Anterior cingulate cortex (tissue), 58 donors: Measurements from ENCODE around the gene TEX11.
"Not testable (repeated sequence)": the region's sequence is repeated elsewhere in the genome, so short reads cannot be mapped to it uniquely, and the experiment has no call there.

Experiments
- DNase-seq, 58 donors: peaks; one replicate each; lab custom pipeline; 2025; lab: John Stamatoyannopoulos, UW

TEX11 gene

GRCh38 chrX:70618467-70618866 is 290.0 kb downstream of the TEX11 start:
- no peak for DNase-seq

- DNase-seq: no peak
Observed at GRCh38 chrX:70613295-70613694, 295.2 kb downstream of the TEX11 start.

- DNase-seq: no peak
Observed at GRCh38 chrX:70605352-70605751, 303.2 kb downstream of the TEX11 start.

GRCh38 chrX:70592091-70592490 is 316.4 kb downstream of the TEX11 start:
- DNase-seq: no peak

DNA sequence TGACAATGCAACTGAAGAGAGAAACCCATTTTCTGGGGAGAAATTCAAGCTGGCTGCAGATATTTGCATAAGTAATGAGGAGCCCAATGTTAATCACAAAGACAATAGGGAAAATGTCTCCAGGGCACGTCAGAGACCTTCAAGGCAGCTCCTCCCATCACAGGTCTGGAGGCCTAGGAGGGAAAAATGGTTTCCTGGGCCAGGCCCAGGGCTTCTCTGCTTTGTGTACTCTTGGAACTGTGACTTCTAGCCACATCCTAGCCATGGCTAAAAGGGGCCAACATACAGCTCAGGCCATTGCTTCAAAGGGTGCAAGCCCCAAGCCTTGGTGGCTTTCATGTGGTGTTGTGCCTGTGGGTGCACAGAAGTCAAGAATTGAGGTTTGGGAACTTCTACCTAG is 321.4 kb downstream of the TEX11 start:
- not testable (repeated sequence) for DNase-seq

GRCh38 chrX:70577442-70577841 is 331.1 kb downstream of the TEX11 start:
- DNase-seq: no peak

DNA sequence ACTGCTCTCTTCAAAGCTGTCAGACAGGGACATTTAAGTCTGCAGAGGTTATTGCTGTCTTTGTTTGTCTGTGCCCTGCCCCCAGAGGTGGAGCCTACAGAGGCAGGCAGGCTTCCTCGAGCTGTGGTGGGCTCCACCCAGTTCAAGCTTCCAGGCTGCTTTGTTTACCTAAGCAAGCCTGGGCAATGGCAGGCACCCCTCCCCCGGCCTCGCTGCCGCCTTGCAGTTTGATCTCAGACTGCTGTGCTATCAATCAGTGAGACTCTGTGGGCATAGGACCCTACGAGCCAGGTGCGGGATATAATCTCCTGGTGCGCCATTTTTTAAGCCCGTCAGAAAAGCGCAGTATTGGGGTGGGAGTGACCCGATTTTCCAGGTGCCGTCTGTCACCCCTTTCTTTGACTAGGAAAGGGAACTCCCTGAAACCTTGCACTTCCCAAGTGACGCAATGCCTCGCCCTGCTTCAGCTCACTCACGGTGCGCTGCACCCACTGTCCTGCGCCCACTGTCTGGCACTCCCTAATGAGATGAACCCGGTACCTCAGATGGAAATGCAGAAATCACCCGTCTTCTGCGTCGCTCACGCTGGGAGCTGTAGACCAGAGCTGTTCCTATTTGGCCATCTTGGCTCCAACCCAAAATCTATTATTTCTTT is 338.5 kb downstream of the TEX11 start:
- not testable (repeated sequence) for DNase-seq

DNA sequence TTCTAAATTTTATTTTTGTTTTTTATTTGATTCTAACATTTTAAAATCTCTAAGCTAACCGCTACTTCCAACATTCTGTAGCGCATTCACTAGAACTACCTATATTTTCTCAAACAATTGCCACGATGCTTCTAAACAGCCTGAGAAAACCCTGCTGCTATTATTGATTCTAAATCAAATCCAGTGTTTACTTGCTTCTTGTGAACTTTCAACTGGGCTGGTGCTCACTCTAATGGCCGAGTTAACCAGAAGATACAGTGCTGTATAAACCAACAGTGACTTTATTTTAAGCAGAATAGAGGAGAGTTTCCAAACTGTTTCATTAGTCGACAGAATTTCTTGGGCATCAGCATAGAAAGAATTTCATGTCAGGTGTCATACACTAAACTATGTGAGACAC is 353.6 kb downstream of the TEX11 start:
- DNase-seq: no peak

DNA sequence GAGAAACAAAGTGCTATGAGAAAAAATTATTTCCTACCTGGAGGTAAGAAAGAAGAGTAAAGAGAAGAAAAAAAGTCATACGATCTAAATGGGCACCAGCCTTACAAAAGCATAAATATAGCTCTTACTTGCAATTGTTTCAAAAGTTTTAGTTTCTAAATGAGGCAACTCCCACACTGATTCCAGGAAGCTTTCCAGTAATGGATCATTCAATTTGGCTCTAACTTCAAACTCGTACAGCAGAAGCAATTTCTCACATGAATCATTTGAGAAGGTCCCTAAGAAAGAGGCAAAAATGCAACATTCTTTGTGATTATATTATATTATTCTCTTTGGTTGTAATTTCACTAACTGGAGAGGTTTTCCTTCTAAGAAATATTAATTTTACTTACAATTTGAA is 354.0 kb downstream of the TEX11 start:
- DNase-seq: peak in 1 of 58 donors; percentile 2

GRCh38 chrX:70554081-70554480 is 354.4 kb downstream of the TEX11 start:
- no peak for DNase-seq

DNA sequence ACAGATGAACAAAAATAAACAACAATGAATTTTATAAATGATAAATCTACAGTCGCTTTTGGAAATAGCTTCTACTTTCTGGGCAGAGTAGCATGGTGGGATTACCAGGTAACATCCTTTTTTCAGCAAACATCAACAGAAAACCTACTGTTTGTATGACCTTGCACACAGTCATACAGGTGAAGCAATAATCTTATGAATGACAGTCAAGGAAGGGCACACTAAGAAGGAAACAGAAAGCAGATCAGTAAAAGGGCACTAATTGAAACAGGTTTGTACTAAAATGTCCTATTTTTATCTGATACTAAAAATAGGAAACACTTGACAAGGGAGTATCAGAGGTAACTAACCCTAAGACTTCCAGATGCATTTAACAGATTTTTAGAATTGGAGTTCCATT is 355.0 kb downstream of the TEX11 start:
- DNase-seq: no peak

- no peak for DNase-seq
Observed at GRCh38 chrX:70552130-70552704, 356.3 kb downstream of the TEX11 start.

- no peak for DNase-seq
Observed at GRCh38 chrX:70549429-70549828, 359.1 kb downstream of the TEX11 start.

GRCh38 chrX:70535198-70535597 is 373.3 kb downstream of the TEX11 start:
- DNase-seq: no peak

- no peak for DNase-seq
Observed at GRCh38 chrX:70527610-70528345, 380.7 kb downstream of the TEX11 start.

- no peak for DNase-seq
Observed at GRCh38 chrX:70527053-70527452, 381.5 kb downstream of the TEX11 start.

- no peak for DNase-seq
Observed at GRCh38 chrX:70525733-70526132, 382.8 kb downstream of the TEX11 start.

DNA sequence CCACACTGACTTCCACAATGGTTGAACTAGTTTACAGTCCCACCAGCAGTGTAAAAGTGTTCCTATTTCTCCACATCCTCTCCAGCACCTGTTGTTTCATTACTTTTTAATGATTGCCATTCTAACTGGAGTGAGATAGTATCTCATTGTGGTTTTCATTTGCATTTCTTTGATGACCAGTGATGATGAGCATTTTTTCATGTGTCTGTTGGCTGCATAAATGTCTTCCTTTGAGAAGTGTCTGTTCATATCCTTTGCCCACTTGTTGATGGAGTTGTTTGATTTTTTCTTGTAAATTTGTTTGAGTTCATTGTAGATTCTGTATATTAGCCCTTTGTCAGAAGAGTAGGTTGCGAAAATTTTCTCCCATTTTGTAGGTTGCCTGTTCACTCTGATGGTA is 392.8 kb downstream of the TEX11 start:
- not testable (repeated sequence) for DNase-seq

- DNase-seq: not testable (repeated sequence)
Observed at GRCh38 chrX:70515270-70515669, 393.2 kb downstream of the TEX11 start.

DNA sequence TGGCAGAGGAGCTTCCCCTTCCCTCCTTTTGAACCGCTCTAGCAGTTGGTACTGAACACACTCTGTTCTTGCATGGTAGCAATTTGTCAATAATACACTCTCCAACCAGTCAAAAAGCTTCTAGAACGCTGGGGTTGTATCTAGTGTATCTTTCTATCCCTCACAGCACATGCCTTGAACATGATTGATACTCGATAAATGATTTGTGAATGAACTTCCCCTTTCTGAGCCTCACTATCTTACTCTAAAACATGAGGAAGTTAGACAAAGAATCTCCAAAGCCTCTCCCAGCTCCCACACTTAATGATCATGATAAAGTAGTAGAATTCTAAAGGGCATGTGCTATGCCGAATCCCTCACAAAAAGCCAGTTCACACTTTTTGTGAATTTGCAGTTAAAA is 399.4 kb downstream of the TEX11 start:
- DNase-seq: no peak

DNA sequence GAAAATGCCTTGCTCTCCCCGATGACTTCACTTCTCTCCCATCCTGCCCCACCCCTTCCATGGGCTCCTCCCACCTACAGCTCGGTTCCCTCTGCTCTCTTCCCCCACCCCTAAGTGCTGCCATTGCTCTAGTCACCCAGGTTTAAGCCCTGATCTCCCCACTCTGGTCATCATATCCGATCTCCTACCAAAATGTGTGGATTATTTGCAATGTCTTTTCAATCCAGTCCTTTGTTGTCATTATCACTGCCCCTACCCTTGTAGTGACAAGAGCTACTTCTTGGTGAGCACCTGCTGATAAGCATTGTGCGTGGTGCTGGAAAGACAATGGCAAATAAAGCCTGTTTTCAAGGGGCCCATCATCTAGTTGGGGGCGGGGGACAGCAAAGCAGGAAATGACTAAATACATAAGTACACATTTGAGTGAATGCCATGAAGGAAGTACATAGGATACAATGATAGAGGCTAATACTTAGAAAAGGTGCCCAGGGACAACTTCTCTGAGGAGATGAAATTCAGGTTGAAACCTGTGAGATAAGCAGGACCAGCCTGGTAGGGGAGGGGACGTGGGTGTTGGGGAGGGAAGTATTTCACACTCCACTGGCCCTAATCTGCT is 400.1 kb downstream of the TEX11 start:
- no peak for DNase-seq
